CMK (cell line): ENCODE data around the gene CACNA1S.

Source experiments
- DNase-seq: peaks from one replicate; pipeline ENCODE4 v3.0.0-alpha.2; 2010; ENCODE audit warnings: low read depth

Gene CACNA1S

DNA sequence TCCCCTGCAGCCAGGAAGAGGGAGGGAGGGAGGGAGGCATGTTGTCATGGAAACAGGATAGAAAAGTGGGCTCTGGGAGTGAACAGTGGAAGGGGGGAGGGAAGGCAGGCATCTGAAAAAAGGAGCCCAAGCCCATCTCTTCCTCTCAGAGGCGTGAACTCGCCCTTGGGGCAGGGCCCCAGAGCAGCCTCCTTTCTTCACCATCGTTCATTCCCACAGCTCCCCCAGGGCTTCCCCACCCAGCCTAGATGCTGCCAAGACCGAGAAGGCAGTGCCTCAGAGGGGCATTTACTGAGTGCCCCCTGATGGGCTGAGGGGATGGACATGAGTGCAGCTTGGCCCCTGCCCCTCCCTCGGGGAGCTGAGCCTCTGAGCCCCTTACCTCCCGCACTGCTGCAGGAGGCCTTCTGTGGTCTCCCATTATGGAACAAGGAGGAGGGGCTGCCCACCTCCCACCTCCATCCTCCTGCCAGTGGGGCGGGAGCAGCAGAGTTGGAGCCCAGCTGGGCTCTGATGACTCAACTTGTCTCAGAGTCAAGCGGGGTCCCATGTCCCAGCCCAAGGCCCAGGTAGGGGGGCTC is 49.6 kb downstream of the CACNA1S start:
- no peak for DNase-seq

DNA sequence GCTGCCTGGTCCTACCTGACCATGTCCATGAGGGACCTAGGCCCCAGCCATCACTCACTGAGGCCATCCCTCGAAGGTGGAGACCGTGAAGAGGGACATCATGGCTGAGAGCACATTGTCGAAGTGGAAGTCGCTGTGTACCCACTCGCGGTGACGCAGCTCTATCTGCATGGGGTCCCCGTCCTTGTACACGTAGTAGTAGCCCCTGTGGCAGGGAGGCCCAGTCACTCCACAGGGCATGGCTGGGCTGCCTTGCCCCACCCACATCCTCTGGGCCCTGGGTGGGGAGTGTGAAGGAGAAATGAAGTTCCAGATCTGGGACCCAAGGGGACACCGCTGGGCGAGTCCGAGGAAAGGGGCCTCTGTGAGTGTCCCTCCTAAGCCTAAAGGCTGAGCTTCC is 50.3 kb downstream of the CACNA1S start:
- DNase-seq = no peak

DNA sequence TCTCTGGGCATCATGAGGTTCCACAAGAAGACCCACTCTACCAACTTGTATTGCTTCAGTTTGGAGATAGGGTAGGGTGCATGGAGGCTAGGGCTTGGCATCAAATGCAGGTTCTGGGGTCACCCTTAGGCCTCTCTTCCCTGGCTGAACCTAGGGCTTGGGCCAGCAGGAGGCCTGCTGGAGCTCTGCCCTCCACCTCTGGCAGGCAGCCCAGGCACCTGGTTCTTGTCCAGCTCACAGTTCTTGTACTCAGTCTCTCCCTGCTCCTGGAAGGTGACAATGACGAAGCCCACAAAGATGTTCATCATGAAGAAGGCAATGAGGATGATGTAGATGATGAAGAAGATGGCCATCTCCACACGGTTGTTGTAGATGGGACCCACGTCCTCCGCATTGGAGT is 51.2 kb downstream of the CACNA1S start:
- DNase-seq = no peak

DNA sequence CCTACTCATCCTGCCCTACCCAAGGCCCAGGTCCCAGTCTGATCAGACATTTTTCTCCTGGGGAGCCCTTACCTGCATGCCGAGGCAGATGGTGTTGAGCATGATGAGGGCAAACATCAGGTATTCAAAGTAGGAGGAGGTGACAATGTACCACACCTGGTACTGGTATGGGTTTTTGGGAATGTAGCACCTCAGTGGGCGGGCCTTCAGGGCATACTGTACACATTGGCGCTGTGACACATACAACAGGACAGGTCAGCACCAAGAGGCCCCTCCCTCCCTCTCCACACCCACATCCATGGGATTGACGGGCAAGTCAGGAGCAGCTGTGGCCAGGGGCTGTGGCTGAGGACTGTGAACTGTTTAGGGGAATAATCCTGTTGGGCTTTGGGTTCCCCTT is 51.6 kb downstream of the CACNA1S start:
- no peak for DNase-seq

DNA sequence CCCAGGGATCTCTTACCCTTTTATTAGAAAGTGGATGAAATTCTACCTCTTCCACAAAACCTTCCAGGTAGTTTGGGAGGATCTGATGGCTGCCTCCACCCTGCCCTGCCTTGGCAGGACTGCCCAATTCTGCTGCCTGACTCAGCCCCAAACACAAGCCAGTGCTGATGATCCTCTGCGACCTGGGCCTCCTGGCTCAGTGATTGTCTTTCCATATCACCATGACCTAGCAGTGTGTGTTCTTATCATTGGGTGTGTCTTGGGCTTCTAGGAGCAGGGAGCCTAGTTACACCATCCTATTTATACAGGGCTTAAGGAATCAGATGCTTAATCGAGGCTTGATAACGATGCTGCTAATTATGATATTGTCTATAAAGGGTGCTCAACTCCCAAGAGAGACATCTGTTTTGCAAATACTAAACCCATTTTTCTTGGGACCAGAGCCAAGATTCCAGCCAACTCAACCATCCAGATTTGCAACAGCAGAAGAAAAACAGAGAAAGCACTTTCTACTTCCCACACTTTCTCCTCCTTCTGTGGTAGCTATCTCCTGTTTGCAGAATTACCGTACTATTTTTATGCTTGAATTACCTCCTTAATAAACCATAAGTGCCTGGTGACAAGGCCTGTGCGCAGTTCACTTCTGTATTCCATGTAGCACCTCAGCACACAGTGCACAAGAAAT is 52.2 kb downstream of the CACNA1S start:
- DNase-seq = no peak

DNA sequence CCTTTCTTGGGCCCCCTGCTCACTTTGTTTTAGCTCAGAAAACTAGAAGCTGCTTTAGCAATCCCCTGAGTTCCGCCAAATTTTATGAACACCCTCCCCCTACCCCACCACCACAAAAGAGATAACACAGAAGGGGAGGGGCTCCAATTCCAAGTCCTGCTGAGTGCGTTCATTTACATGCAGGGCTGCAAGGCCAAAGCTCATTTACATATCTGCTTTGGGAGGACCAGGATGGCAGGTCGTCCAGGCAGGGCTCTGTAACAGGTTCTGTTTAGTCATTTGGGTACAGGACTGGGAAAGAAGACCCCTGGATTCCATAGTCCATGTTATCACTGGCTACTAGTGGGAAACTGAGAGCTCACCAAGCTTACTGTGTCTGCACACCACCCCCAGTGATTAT is 52.8 kb downstream of the CACNA1S start:
- no peak for DNase-seq

DNA sequence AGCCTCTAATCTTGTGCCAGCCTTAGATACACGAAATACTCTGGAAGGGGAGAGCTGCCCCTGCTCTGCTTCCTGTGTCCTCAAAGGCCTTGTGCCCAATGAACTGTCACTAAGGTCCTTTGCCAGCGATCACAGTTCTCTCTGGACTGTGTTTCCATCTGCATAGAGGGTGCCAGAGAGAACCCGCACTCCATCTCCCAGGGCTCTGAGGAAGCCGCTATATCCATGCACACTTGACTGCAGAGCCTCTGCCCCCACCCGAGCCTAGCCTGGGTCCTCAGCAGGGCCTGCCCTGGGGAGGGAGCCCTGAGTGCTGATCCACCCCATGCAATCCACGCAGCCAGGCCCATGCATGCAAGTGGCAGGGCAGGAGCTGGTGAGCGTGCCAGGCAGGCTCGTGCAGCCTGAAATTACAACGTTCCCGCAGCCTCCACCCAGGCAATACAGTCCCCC is 58.1 kb downstream of the CACNA1S start:
- DNase-seq = no peak

DNA sequence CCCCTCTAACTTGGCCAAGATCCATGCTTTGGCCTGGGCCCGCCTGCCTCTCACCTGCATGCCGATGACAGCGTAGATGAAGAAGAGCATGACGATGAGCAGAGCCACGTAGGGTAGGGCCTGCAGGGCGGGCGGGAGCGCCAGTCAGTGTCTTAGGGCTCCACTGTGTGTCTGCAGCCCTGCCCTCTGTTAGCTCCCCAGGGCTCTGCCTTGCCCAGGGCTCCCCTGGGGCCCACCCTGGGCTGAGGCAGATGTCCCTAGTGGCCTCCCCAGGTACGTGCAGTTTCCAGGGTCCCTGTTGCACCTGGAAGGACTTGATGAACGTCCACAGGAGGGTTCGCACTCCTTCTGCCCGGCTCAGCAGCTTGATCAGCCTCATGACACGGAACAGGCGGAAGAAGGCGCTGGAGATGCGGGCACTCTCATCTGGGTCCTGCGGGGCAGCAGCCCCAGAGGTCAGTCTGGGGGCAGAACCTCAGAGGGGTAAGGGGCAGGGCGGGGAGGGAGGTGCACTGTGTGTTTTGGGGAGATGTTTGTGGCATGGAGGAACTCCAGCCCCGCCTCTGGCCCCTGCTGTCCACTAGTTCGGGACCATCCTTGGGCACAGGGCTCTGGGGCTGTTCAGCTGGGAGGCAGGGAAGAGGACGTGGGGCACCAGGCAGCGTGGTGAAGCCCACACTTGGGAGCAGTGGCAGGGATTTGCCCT is 58.9 kb downstream of the CACNA1S start:
- no peak for DNase-seq

DNA sequence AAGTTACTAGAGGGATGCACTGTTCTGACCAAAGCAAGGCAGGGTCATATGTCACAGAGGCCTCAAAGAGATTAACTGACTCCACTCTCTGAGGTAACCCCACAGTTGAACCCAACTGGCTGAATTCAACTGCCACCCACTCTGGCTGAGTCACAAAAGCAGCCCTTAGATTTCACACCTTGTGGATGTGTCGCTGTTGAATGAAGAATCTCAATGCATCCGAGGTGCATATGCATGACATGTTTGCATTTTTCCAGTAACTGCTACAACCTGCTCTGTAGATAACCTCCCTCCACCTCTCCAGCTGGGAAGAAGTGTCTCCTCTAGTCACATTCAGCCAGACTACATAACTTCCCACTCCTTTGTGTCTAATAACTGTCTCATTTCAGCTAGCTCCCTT is 60.8 kb downstream of the CACNA1S start:
- DNase-seq = no peak

DNA sequence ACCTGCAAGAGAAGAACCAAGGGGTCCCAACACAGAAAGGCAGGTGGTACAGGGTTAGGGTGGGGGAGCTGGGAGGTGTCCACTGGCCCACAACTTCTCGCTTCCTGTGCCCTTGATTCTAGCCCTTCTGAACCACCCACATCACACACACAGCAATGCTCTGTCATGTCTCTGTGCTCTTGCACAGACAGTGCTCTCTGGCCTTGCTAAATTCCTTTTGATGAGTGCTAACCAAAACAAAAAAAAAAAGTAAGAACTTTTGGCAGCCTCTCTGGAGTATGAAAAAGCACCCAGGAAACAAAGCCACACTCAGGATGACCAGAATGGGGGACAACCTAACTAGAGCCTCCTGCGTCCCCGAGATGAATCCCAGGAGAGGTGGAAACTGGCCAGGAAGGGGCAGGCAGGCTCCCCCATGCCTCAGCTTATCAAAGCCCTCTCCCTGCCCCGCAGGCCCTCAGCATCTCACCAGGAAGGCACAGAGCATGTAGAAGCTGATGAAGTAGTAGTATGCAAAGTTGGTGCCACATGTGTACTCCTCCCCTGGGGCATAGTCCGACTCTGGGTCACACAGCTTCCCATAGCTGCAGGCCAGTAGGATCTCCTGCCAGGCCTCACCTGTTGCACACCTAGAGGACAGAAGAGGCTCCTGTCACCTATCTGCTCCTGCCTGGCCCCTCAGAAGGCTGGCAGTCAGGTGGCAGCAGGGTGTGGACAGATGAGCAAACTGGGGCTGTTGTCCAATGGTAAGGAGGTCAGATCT is 61.5 kb downstream of the CACNA1S start:
- no peak for DNase-seq

DNA sequence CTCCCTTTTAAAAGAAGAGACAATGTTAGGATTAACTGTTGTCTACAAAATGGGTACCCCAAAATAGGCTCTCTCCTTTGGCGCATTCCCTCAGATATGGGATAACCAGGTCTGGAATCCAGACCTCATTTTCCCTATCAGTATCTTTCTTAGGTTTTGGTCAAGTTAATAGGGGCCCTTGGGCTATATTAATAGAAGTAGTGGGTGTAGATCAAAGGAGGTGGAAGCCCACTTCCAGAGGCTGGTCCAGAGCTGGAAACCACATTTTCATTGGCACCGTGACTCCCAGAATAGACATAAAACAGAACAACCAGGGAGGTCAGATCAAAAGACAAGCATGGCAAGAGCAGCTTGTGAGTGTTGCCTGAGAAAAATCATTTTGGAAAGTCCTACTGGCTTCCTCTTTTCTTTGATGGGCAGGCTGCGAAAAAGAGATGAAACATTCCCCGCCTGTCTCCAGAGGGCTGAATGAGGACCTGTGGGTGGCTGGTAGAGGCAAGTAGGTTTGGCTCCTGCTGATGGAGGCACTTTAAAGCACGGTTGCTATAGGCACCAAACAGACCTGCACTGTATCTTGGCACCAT is 62.9 kb downstream of the CACNA1S start:
- DNase-seq = no peak

DNA sequence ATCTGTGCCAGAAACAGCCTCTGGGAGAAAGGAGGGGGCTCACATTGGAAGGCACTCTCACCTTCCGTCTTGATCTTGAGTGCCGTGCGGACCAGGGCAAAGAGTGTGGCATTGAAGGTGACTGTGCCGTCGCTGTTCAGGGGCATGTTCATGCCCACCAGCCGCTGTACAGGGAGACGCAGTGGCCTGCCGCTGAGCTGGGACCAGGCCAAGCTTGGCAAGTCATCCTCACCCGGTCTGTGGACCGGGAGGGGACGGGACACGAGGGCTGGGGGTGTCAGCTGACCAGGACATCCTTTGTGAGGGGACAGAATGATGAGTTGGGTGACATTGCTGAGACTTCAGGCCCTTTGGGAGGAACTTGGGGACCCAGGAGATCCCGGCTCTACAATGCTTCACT is 63.7 kb downstream of the CACNA1S start:
- no peak for DNase-seq

DNA sequence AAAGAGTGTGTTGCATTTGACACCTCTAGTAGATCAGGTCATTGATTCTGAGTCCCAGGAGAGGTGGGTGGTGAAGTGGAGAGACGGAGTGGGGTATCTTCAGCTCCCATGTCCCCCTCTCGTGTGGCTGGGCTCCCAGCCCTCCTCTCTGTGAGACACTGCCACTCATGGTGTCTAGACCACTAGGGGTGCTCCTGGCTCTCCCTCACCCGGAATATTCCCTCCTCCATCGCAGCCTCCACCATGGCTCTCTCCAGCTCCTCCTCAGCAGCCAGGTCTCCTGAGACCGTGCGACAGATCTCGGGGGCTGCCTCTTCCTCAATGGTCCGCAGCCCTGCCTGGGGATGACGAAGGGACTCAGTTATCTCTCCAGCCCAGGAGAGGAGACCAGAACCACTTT is 68.1 kb downstream of the CACNA1S start:
- no peak for DNase-seq

DNA sequence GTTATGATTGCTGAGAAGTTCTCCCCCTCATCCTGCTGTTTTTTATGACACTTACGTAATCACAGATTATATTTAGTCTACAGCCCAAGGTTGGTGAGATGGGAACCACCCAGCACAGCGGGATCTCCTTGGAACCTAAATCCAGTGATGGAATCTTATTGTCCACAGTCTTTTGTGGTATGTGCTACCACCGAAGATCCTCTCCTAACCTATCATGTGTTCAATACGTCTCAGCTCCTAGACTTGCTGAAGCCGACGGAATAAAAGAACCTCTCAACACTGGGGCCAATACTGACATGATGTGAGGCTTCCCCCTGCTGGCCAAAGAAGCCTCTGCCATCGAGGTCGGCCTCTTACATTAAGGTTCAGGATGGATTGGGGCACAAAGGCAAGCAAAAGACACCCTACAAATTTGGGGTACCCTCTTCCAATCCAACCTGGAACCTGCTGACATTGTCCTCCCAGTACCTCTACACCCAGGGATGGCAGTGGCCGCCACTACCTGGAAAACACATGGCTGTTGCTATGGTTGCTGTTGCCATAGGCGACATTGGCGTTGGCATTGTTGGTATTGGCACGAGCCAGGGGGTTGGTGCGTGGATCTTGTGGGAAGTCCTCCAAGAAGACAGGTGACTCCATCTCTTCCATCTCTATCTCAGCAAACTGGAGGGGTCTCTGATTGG is 69.3 kb downstream of the CACNA1S start:
- no peak for DNase-seq

DNA sequence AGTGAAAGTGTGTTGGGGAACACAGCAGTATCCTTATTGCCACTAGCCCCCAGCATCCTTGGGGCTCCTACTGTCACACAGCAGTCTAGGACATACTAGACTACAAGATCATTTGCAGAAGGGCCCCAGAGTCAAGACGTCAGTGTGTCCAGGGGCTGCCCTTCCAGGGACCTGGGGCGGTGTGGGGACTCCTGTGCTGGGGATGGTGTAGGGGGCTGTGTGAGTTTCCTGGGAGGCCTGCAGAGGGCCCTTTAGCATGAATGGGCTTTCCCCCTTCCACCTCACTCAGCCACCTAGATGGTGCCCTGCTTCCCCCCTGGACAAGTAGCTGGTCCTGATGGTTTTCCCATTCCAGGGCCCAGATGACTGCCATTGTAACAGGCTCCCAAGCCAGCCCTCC is 71.2 kb downstream of the CACNA1S start:
- DNase-seq = no peak

DNA sequence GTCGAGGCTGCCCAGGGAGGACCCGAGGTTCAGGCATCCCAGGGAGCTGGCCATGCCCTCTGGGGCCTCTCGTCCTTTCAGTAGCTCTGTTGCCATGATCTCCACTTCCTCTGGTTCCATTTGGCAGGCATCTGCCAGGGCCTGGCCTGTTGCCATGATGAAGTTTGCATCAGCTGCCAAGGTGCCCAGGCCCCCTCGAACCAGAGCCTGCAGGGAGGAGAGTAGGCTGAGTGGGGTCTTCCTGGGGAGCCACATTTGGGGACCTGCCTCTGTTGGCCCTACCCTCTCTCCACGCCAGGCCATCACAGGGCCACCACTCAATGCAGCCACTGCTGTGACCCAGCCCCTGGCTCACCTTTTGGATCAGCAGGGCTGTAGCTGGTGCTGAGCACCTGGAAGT is 72.3 kb downstream of the CACNA1S start:
- no peak for DNase-seq

DNA sequence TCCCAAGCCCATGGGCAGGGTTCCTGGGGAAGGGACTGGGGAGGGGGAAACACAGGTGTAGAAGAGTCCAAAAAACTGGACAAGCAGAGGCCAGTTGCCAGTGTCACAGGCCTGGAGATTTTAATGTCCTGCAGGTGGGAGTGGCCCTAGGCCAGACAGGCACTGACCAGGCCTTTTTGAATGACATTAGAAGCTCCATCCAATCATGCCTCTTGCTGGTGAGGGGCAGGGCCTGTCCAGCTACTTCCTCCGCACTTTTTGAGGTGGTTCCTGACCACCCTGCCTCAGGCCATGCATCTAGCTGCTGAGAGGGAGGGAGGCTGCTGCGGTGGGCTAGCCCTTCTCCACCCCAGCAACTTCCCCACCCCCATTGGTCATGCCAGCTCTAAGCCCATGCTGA is 72.8 kb downstream of the CACNA1S start:
- DNase-seq = no peak

DNA sequence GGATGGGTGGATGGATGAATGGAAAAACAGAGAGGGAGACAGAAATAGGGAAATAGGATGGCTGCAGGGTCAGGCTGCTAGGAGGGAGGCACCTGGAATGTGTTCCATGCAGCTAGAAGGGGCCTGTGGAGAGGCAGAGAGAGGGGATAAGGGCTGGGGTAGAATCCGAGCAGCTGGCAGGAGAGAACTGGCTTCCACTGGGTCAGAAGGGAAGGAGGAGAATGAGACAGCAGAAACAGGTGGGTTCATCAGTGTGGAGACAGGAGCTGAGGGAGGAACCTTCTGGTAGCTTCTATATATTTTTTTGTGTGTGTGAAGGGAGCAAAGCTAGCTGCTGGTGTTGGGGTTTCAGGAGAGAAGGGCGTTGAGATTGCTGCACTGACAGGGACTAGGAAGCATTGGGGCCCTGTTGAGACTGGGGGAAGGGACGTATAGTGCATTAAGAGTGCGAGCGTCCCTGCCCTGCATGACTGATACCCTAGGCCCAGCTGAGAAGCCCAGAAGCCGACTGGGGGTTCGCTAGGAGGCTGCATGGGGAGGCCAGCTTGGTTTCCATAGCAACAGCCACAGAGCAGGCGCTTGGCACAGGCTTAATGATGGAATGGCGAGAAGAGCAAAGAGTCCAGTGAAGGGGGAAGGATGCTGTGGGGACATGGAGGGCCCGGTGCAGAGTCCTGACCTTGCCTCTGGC is 73.9 kb downstream of the CACNA1S start:
- DNase-seq = no peak

DNA sequence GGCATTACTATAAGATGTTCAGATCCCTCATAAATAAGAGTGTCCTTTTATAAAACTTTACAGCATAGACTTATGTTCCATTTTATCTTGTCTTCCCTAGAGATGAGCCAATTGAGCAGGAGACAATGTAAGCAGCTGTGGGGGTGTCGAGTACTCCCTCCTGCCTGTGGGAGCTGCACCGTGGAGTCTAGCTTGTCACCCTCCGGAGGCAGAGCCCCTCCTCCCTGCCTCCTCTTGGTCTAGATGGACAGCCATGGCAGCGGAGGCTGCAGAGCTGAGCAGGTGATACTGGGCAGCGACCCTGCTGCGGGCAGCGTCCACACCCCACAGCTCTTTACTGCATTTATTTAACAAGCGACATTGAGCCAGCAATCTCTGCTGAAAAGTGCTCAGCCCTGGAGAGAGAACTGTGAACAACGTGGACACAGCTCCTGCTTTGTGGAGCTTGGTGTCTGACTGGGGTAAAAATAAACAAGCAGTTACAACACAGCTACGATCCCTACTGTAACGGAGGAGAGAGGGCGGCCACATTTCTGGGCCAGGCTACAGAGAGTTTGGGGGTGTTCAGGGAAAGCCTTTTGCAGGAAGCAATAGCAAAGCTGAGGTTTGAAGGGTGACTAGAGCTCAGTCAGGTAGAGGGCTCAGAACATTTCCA is 75.9 kb downstream of the CACNA1S start:
- no peak for DNase-seq

DNA sequence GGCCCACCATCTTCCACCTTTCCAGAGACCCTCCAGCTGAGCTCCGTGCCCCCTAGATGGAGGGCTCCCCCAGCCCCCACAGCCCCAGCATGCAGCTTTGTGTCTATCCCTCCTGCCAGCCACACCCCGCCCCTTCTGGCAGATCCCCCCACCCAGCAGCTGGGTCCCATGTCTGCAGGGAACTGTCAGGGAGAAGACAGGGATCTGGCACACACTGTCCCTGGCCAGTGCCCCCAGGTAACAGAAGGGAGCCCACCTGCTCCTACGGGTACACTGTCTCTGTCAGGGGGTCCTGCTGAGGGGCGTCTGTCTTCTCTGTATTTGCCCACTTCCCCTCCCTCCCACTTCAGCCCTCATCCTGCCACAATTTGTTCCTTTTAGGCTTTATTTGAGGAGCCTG is 77.6 kb downstream of the CACNA1S start:
- DNase-seq = no peak

DNA sequence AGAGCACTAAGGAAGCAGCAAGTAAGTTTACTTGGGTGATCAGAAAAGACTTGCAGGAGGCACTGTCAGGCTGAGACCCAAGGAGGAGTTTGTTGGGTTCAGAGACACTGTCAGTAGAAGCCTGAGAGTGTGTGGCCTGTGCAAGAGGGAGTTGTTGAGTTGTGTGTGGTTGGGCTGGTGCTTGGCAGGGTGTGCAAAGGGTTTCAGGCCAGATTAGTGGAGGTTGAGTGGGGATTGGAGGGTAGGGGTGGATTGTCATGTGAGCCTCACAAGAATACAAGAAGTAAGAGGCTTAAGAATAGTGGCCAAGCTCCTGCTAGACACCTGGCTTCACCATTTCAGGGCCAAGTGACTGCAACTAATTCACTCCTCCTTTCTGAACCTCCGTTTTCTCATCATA is 79.8 kb downstream of the CACNA1S start:
- DNase-seq = no peak
